ENCODE results near the gene CDH4. TPM values are rescaled to one million over a fixed set of nuclear protein-coding genes. Genes with fewer than 3 reads are reported as not detected.
A peak's percentile ranks its signal among the peaks of the same experiment; 100 is the strongest.

The CDH4 gene
- total and polyA plus RNA-seq, 4 experiments from 2014 or later = 0.39 to 1.1 (median 0.41) TPM; not detected in 1

GRCh38 chr20:61296629-61297019 lies 44.6 kb downstream of the CDH4 start:
- Histone ChIP-seq H3K4me1 (ENCODE audit: insufficient read depth, low read length) (no peaks in the 10 kb centered on the region), H3K36me3 (ENCODE audit: insufficient read depth, low read length) (no peaks in the 10 kb centered on the region), H3K27me3 (ENCODE audit: insufficient read depth, low read length) (no peaks in the 10 kb centered on the region), H3K9me3 (ENCODE audit: control insufficient read depth in 1 of 2, low read length in 2 of 2) (no peaks in the 10 kb centered on the region), H3K27ac (ENCODE audit: low read depth, low read length) (no peak overlapping the region), H3K4me3 (ENCODE audit: low read length in 2 of 2) (no peak overlapping the region)
- H3K27ac Mint-ChIP-seq = no peak overlapping the region
- ChIA-PET CTCF (ENCODE audit: partially characterized antibody) (no interaction called here), POLR2A (ENCODE audit: partially characterized antibody) (no interaction called here)
- no peak for DNase-seq
- H3K27me3 Mint-ChIP-seq = peaks cover 0 to 2% of the 10 kb centered on the region in 2 donors
- peaks cover 0 to 7% (median 0%) of the 10 kb centered on the region in 8 donors for H3K9me3 Mint-ChIP-seq
- no peak overlapping the region for H3K4me3 Mint-ChIP-seq
- H3K4me1 Mint-ChIP-seq = no peaks in the 10 kb centered on the region
- intact Hi-C loops (cut with micrococcal nuclease) = no loop called here
- H3K36me3 Mint-ChIP-seq = no peaks in the 10 kb centered on the region

GRCh38 chr20:61297491-61297890 lies 45.4 kb downstream of the CDH4 start:
- no peaks in the 10 kb centered on the region for H3K27me3 ChIP-seq (ENCODE audit: insufficient read depth, low read length)
- CTCF ChIA-PET (ENCODE audit: partially characterized antibody) = no interaction called here
- Mint-ChIP-seq H3K27me3 (peaks cover 0 to 2% of the 10 kb centered on the region in 2 donors), H3K36me3 (no peaks in the 10 kb centered on the region), H3K4me1 (no peaks in the 10 kb centered on the region), H3K9me3 (peaks cover 0 to 7% (median 0%) of the 10 kb centered on the region in 8 donors), H3K4me3 (no peak overlapping the region), H3K27ac (no peak overlapping the region)
- H3K4me3 ChIP-seq (ENCODE audit: low read length in 2 of 2) = no peak overlapping the region
- H3K27ac ChIP-seq (ENCODE audit: low read depth, low read length) = no peak overlapping the region
- H3K4me1 ChIP-seq (ENCODE audit: insufficient read depth, low read length) = no peaks in the 10 kb centered on the region
- POLR2A ChIA-PET (ENCODE audit: partially characterized antibody) = interaction anchor here (0.6 kb wide), 1 partner anchor 1078 kb away, joined by 3 read pairs; no protein-coding TSS in a partner anchor
- no peak for DNase-seq
- H3K36me3 ChIP-seq (ENCODE audit: insufficient read depth, low read length) = no peaks in the 10 kb centered on the region
- no peaks in the 10 kb centered on the region for H3K9me3 ChIP-seq (ENCODE audit: control insufficient read depth in 1 of 2, low read length in 2 of 2)
- intact Hi-C loops (cut with micrococcal nuclease) = no loop called here

GRCh38 chr20:61297986-61298385 lies 45.9 kb downstream of the CDH4 start:
- CTCF ChIA-PET (ENCODE audit: partially characterized antibody) = no interaction called here
- H3K4me1 ChIP-seq (ENCODE audit: insufficient read depth, low read length) = no peaks in the 10 kb centered on the region
- H3K36me3 Mint-ChIP-seq = no peaks in the 10 kb centered on the region
- DNase-seq = no peak
- H3K36me3 ChIP-seq (ENCODE audit: insufficient read depth, low read length) = no peaks in the 10 kb centered on the region
- H3K4me3 Mint-ChIP-seq = no peak overlapping the region
- intact Hi-C loops (cut with micrococcal nuclease) = no loop called here
- peaks cover 0 to 2% of the 10 kb centered on the region in 2 donors for H3K27me3 Mint-ChIP-seq
- H3K27ac ChIP-seq (ENCODE audit: low read depth, low read length) = no peak overlapping the region
- POLR2A ChIA-PET (ENCODE audit: partially characterized antibody) = no interaction called here
- no peak overlapping the region for H3K27ac Mint-ChIP-seq
- H3K4me3 ChIP-seq (ENCODE audit: low read length in 2 of 2) = no peak overlapping the region
- peaks cover 0 to 7% (median 0%) of the 10 kb centered on the region in 8 donors for H3K9me3 Mint-ChIP-seq
- no peaks in the 10 kb centered on the region for H3K9me3 ChIP-seq (ENCODE audit: control insufficient read depth in 1 of 2, low read length in 2 of 2)
- H3K4me1 Mint-ChIP-seq = no peaks in the 10 kb centered on the region
- no peaks in the 10 kb centered on the region for H3K27me3 ChIP-seq (ENCODE audit: insufficient read depth, low read length)

GRCh38 chr20:61298661-61299060 lies 46.6 kb downstream of the CDH4 start:
- Mint-ChIP-seq H3K4me3 (no peak overlapping the region), H3K9me3 (peaks cover 0 to 5% (median 0%) of the 10 kb centered on the region in 8 donors), H3K27me3 (peaks cover 0 to 2% of the 10 kb centered on the region in 2 donors), H3K36me3 (no peaks in the 10 kb centered on the region), H3K4me1 (no peaks in the 10 kb centered on the region), H3K27ac (peak overlapping the region in 1 of 7 donors; percentile 22)
- intact Hi-C loops (cut with micrococcal nuclease) = no loop called here
- Histone ChIP-seq H3K4me1 (ENCODE audit: insufficient read depth, low read length) (no peaks in the 10 kb centered on the region), H3K27ac (ENCODE audit: low read depth, low read length) (no peak overlapping the region), H3K4me3 (ENCODE audit: low read length in 2 of 2) (no peak overlapping the region), H3K27me3 (ENCODE audit: insufficient read depth, low read length) (no peaks in the 10 kb centered on the region), H3K9me3 (ENCODE audit: control insufficient read depth in 1 of 2, low read length in 2 of 2) (no peaks in the 10 kb centered on the region), H3K36me3 (ENCODE audit: insufficient read depth, low read length) (no peaks in the 10 kb centered on the region)
- no peak for DNase-seq
- ChIA-PET POLR2A (ENCODE audit: partially characterized antibody) (no interaction called here), CTCF (ENCODE audit: partially characterized antibody) (no interaction called here)

- Mint-ChIP-seq H3K9me3 (peaks cover 0 to 5% (median 0%) of the 10 kb centered on the region in 8 donors), H3K4me3 (no peak overlapping the region), H3K4me1 (no peaks in the 10 kb centered on the region), H3K36me3 (no peaks in the 10 kb centered on the region), H3K27me3 (peaks cover 0 to 2% of the 10 kb centered on the region in 2 donors), H3K27ac (peak overlapping the region in 1 of 7 donors; percentile 22)
- intact Hi-C loops (cut with micrococcal nuclease) = no loop called here
- Histone ChIP-seq H3K27me3 (ENCODE audit: insufficient read depth, low read length) (no peaks in the 10 kb centered on the region), H3K36me3 (ENCODE audit: insufficient read depth, low read length) (no peaks in the 10 kb centered on the region), H3K4me3 (ENCODE audit: low read length in 2 of 2) (no peak overlapping the region), H3K27ac (ENCODE audit: low read depth, low read length) (no peak overlapping the region), H3K4me1 (ENCODE audit: insufficient read depth, low read length) (no peaks in the 10 kb centered on the region), H3K9me3 (ENCODE audit: control insufficient read depth in 1 of 2, low read length in 2 of 2) (no peaks in the 10 kb centered on the region)
- POLR2A ChIA-PET (ENCODE audit: partially characterized antibody) = no interaction called here
- CTCF ChIA-PET (ENCODE audit: partially characterized antibody) = no interaction called here
- DNase-seq = no peak
Measured at GRCh38 chr20:61299104-61299503, 47.0 kb downstream of the CDH4 start.

- Histone ChIP-seq H3K4me1 (ENCODE audit: insufficient read depth, low read length) (no peaks in the 10 kb centered on the region), H3K36me3 (ENCODE audit: insufficient read depth, low read length) (no peaks in the 10 kb centered on the region), H3K9me3 (ENCODE audit: control insufficient read depth in 1 of 2, low read length in 2 of 2) (no peaks in the 10 kb centered on the region), H3K27me3 (ENCODE audit: insufficient read depth, low read length) (no peaks in the 10 kb centered on the region), H3K27ac (ENCODE audit: low read depth, low read length) (no peak overlapping the region), H3K4me3 (ENCODE audit: low read length in 2 of 2) (no peak overlapping the region)
- no peak overlapping the region for H3K4me3 Mint-ChIP-seq
- H3K9me3 Mint-ChIP-seq = peaks cover 0 to 5% (median 0%) of the 10 kb centered on the region in 8 donors
- no peak for DNase-seq
- ChIA-PET POLR2A (ENCODE audit: partially characterized antibody) (no interaction called here), CTCF (ENCODE audit: partially characterized antibody) (no interaction called here)
- H3K4me1 Mint-ChIP-seq = no peaks in the 10 kb centered on the region
- H3K27ac Mint-ChIP-seq = no peak overlapping the region
- intact Hi-C loops (cut with micrococcal nuclease) = no loop called here
- H3K36me3 Mint-ChIP-seq = no peaks in the 10 kb centered on the region
- H3K27me3 Mint-ChIP-seq = peaks cover 0 to 2% of the 10 kb centered on the region in 2 donors
Measured at GRCh38 chr20:61299618-61300017, 47.6 kb downstream of the CDH4 start.

- H3K4me1 Mint-ChIP-seq = no peaks in the 10 kb centered on the region
- Histone ChIP-seq H3K9me3 (ENCODE audit: control insufficient read depth in 1 of 2, low read length in 2 of 2) (no peaks in the 10 kb centered on the region), H3K4me3 (ENCODE audit: low read length in 2 of 2) (no peak overlapping the region), H3K27me3 (ENCODE audit: insufficient read depth, low read length) (no peaks in the 10 kb centered on the region), H3K27ac (ENCODE audit: low read depth, low read length) (no peak overlapping the region), H3K36me3 (ENCODE audit: insufficient read depth, low read length) (no peaks in the 10 kb centered on the region), H3K4me1 (ENCODE audit: insufficient read depth, low read length) (no peaks in the 10 kb centered on the region)
- DNase-seq = no peak
- intact Hi-C loops (cut with micrococcal nuclease) = no loop called here
- POLR2A ChIA-PET (ENCODE audit: partially characterized antibody) = no interaction called here
- no peak overlapping the region for H3K4me3 Mint-ChIP-seq
- H3K36me3 Mint-ChIP-seq = no peaks in the 10 kb centered on the region
- CTCF ChIA-PET (ENCODE audit: partially characterized antibody) = no interaction called here
- H3K27ac Mint-ChIP-seq = no peak overlapping the region
- H3K9me3 Mint-ChIP-seq = peaks cover 0 to 3% (median 0%) of the 10 kb centered on the region in 8 donors
- H3K27me3 Mint-ChIP-seq = peaks cover 0 to 2% of the 10 kb centered on the region in 2 donors
Measured at GRCh38 chr20:61300293-61300692, 48.2 kb downstream of the CDH4 start.

GRCh38 chr20:61300709-61301108 lies 48.6 kb downstream of the CDH4 start:
- Mint-ChIP-seq H3K4me1 (no peaks in the 10 kb centered on the region), H3K4me3 (no peak overlapping the region), H3K9me3 (peaks cover 0 to 2% (median 0%) of the 10 kb centered on the region in 8 donors), H3K27ac (no peak overlapping the region), H3K36me3 (no peaks in the 10 kb centered on the region), H3K27me3 (peaks cover 0 to 2% of the 10 kb centered on the region in 2 donors)
- intact Hi-C loops (cut with micrococcal nuclease) = no loop called here
- no peaks in the 10 kb centered on the region for H3K9me3 ChIP-seq (ENCODE audit: control insufficient read depth in 1 of 2, low read length in 2 of 2)
- no peak for DNase-seq
- no peak overlapping the region for H3K27ac ChIP-seq (ENCODE audit: low read depth, low read length)
- ChIA-PET POLR2A (ENCODE audit: partially characterized antibody) (no interaction called here), CTCF (ENCODE audit: partially characterized antibody) (no interaction called here)
- no peaks in the 10 kb centered on the region for H3K27me3 ChIP-seq (ENCODE audit: insufficient read depth, low read length)
- no peaks in the 10 kb centered on the region for H3K36me3 ChIP-seq (ENCODE audit: insufficient read depth, low read length)
- H3K4me3 ChIP-seq (ENCODE audit: low read length in 2 of 2) = no peak overlapping the region
- no peaks in the 10 kb centered on the region for H3K4me1 ChIP-seq (ENCODE audit: insufficient read depth, low read length)
